AG08396 (cell line): Measurements from ENCODE around the gene NKX2-4.
"Not testable (repeated sequence)": the region's sequence is repeated elsewhere in the genome, so short reads cannot be mapped to it uniquely, and the experiment has no call there.

Source experiments
- DNase-seq: peaks from one replicate; pipeline ENCODE4 v3.0.0; 2012; ENCODE audit warnings: low spot score, mixed read lengths

NKX2-4 gene

GRCh38 chr20:21393816-21394519 lies 3.4 kb downstream of the NKX2-4 start:
- no peak for DNase-seq

DNA sequence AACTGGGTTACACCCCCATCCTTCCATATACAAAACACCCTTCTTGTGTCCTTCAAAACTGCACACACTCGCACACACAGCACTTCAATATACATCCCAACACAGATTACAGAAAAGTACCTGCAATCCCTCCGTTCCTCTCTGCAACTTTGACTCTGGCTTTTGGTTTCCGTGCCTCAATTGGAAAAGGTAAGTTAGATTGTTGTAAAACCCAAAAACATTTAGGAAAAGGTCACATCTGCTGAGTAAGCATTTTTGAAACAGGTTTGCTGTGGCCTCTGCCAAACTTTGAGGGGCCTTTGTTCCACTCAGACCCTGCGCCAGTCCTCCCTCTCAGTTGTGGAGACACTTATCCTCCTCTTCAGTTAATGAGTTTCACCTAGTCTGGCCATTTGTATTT lies 4.2 kb downstream of the NKX2-4 start:
- DNase-seq = no peak

GRCh38 chr20:21391972-21392352 lies 5.4 kb downstream of the NKX2-4 start:
- DNase-seq = no peak

DNA sequence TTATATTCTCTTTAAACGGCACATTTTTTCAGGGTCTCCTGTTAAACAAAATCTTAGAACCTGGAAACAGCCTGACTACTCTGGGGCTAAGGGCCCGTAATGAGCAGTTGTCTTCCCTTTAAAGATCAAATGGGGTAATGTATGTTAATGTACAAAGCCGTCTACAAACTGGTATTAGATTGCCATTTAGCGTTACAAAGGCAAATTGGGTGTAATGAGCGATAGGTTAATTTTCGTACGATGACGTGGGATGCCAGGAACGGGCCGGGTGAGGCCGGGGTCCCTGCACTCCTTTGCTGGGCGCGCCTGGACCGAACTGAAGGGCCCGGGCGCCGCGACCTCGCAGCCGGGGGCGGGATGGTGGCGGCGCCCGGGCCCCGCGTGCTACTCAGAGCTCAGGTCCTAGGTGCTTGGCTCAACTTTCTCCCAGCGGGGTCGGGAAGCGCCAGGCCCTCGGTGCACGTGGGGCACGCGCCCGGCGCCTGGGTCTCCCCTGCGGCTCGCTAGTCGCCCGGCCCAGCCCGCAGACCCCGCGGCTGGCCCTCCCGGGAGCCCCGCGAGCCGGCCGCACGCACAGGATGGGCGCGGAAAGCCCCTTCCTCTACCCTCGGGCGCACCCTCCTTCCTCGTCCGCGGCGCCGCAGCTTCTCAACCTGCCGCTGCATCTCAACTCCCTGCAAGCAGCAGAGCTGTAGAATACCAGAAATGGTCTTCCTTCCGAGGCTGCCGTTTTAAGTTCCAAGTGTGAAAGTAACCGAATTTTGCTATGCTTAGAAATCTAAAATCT lies 5.9 kb downstream of the NKX2-4 start:
- no peak for DNase-seq

GRCh38 chr20:21390768-21391167 lies 6.6 kb downstream of the NKX2-4 start:
- no peak for DNase-seq

- DNase-seq = no peak
These were observed 8.0 kb downstream of the NKX2-4 start for GRCh38 chr20:21389368-21389767.

GRCh38 chr20:21388566-21388965 lies 8.8 kb downstream of the NKX2-4 start:
- DNase-seq = no peak

- no peak for DNase-seq
These were observed 9.8 kb downstream of the NKX2-4 start for GRCh38 chr20:21387528-21387927.

GRCh38 chr20:21386111-21386510 lies 11.2 kb downstream of the NKX2-4 start:
- no peak for DNase-seq

DNA sequence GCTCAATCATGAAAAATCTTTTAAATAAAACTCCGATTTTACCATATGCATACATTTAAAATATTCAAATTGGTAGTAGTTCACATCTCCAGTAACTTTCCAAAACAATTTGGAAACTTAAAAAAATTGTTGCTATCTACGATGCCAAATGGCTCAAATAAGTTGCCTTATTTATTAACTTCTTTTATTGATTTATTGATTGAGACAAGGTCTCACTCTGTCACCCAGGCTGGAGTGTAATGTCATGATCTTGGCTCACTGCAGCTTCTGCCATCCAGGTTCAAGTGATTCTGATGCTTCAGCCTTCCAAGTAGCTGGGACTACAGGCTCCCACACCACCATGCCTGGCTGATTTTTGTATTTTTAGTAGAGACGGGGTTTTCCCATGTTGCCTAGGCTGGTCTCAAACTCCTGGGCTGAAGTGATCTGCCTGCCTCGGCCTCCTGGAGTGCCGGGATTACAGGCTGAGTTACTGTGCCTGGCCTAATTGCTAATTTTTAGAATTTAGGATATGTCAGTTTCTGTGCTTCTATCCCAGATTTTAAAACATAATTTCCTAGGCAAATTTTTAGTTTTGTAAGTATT lies 12.9 kb downstream of the NKX2-4 start:
- no peak for DNase-seq

DNA sequence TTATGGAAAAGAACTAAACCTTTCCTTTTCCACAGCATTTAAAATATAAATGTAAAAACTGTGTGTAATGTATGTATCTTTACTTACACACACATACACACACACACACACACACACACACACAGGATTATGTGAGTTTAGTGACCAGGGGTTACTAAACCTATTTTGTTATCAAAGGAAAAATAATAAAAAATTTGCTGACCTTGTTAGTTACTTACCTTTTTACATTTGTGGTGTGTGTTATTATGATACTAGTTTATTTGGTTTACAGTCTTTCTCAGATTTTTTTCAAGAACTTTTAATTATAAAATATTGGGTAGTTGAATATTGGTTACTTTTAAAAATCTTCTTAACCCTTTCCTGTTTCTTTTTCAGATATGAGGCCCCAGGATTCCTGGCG lies 15.7 kb downstream of the NKX2-4 start:
- no peak for DNase-seq

GRCh38 chr20:21380711-21381110 lies 16.6 kb downstream of the NKX2-4 start:
- DNase-seq = no peak

GRCh38 chr20:21378259-21378658 lies 19.1 kb downstream of the NKX2-4 start:
- no peak for DNase-seq

DNA sequence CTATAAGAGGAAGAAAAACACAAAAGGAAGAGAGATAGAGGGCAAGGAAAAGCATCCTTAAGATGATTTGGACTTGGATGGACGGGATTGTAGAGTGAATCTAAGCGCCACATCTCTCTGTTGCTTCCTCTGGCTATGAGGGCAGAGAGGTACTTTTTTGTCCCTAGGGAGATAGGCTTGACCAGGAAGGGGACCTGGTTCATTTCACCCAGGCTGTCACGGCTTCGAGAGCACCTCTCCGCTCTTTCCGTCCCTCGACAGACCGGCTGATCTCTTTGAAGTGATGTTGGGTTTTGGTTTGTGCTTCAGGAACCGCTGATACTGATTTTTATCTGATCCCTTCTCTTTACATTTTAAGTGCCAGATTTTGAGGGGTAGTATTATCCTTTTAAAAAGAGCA lies 19.6 kb downstream of the NKX2-4 start:
- no peak for DNase-seq

GRCh38 chr20:21376626-21377025 lies 20.7 kb downstream of the NKX2-4 start:
- no peak for DNase-seq

DNA sequence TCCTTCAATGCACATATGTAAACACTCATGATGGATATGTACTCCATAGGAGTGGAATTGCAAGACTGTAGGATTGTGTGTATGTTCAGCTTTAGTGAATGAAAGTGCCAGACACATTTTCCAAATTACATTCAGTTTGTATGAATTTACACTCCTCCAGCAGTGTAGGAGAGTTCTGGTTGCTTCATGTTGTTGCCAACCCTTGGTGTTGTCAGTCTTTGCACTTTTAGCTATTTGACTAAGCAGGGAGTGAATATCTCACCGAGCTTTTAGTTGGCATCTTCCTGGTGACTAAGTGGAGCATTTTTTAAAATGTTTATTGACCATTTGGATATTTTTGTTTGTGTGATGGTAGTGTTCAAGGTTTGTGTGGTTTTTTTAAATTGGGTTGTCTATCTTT lies 23.9 kb downstream of the NKX2-4 start:
- no peak for DNase-seq

GRCh38 chr20:21372016-21372415 lies 25.3 kb downstream of the NKX2-4 start:
- no peak for DNase-seq

GRCh38 chr20:21371193-21371592 lies 26.1 kb downstream of the NKX2-4 start:
- no peak for DNase-seq

DNA sequence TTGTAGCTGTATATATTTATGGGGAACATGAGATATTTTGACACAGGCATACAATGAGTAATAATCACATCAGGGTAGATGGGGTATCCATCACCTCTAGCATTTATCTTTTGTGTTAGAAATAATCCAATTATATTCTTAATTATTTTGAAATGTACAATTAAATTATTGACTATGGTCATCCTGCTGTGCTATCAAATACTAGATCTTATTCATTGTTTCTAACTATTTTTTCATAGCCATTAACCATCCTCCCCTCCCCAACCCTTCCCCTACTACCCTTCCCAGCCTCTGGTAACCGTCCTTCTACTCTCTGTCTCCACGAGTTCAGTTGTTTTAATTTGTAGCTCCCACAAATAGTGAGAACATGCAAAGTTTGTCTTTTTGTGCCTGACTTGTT lies 28.5 kb downstream of the NKX2-4 start:
- no peak for DNase-seq

- not testable (repeated sequence) for DNase-seq
These were observed 31.1 kb downstream of the NKX2-4 start for GRCh38 chr20:21366273-21366672.

DNA sequence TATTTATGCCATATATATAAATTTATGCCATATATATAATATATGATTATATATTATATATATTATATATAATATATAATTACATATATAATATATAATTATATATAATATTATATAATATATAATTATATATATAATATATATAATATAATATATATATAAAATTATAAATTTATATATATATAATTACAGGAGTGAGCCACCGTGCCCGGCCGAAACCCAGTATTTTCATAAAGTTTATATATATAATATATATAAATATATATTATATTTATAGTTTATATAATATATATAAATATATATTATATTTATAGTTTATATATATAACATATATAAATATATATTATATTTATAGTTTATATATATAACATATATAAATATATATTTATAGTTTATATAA lies 31.6 kb downstream of the NKX2-4 start:
- DNase-seq = no peak

DNA sequence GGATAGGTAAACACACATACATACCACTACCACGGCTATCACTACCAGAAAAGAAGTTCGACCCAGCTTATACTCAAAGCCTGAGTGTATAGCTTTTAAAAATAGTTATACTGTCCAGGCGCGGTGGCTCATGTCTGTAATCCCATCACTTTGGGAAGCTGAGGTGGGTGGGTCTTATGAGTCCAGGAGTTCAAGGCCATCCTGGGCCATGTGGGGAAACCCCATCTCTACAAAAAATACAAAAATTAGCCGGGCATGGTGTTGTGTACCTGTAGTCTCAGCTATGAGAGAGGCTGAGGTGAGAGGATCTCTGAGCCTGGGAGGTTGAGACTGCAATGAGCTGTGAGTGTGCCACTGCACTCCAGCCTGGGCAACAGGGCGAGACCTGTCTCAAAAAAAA lies 32.9 kb downstream of the NKX2-4 start:
- no peak for DNase-seq

GRCh38 chr20:21361266-21361665 lies 36.1 kb downstream of the NKX2-4 start:
- no peak for DNase-seq
